Prostate gland (tissue), 2 donors: ENCODE data around the gene TTC19. TPM values are rescaled to one million over a fixed set of nuclear protein-coding genes. Genes with fewer than 3 reads are reported as not detected.

ENCODE experiments used
- DNase-seq: peaks from one replicate; pipeline ENCODE4 v3.0.0-alpha.2; 2019; ENCODE audit warnings: low spot score
- H3K27ac ChIP-seq, 2 donors: fragments of 200-600 bp; sonication (generic); 2 replicates each; pipeline ENCODE4 v1.5.1; 2017 to 2019
- H3K27me3 ChIP-seq: fragments of 200-600 bp; sonication (generic); replicated peaks from 2 replicates; pipeline ENCODE4 v1.5.1; 2019; ENCODE audit not compliant: insufficient read depth
- H3K36me3 ChIP-seq, 2 donors: fragments of 200-600 bp; sonication (generic); 1 replicate in 1 of 2; 2 replicates in 1 of 2; pipeline versions ENCODE4 v1.5.1 to v1.8.1; 2017 to 2019
- H3K4me1 ChIP-seq: fragments of 200-600 bp; sonication (generic); replicated peaks from 2 replicates; pipeline ENCODE4 v1.5.1; 2019
- H3K4me3 ChIP-seq, 2 donors: fragments of 200-600 bp; sonication (generic); 2 replicates each; pipeline ENCODE4 v1.5.1; 2017 to 2019
- H3K9me3 ChIP-seq: fragments of 200-600 bp; sonication (generic); 2 replicates; pipeline ENCODE4 v1.5.1; 2017
- POLR2A ChIP-seq: fragments of 450-650 bp; IDR thresholded peaks from one replicate; pipeline ENCODE4 v1.6.1; 2016; ENCODE audit warnings: antibody characterized with exemption, mild to moderate bottlenecking
- POLR2AphosphoS5 ChIP-seq: sonication (generic); formaldehyde crosslinking; IDR thresholded peaks from one replicate; pipeline ENCODE4 v1.6.1; 2017; ENCODE audit warnings: antibody characterized with exemption
- WGBS: methylation state at CpG from one replicate; pipeline ENCODE4 v1.1.5; 2018; 5-methylcytosine and 5-hydroxymethylcytosine counted together
- intact Hi-C: fragments of 100-400 bp; cut with DNase I; formaldehyde crosslinking; loops from one replicate; pipeline ENCODE4 v1.14.2; 2022
- total RNA-seq, 2 donors: library from RNA; depleted of rRNA; stranded (reverse); fragments of >200 nt; gene quantifications; one replicate each; pipeline ENCODE4 v1.1.0, GENCODE V29; 2016
- TF ChIP-seq, protein P1 (sequence below), 4 experiments: fragments of 200-600 bp in 2 of 4; fragments of 450-650 bp in 2 of 4; sonication (generic) in 2 of 4; IDR thresholded peaks; 1 replicate in 3 of 4; 2 replicates in 1 of 4; pipeline ENCODE4 v1.5.1; 2016 to 2019; ENCODE audit warnings: antibody characterized with exemption in 4 of 4, mild to moderate bottlenecking in 2 of 4, moderate library complexity in 2 of 4

The TTC19 gene
- total RNA-seq, 2 donors from 2014 or later, result 87.9 to 100 TPM

DNA sequence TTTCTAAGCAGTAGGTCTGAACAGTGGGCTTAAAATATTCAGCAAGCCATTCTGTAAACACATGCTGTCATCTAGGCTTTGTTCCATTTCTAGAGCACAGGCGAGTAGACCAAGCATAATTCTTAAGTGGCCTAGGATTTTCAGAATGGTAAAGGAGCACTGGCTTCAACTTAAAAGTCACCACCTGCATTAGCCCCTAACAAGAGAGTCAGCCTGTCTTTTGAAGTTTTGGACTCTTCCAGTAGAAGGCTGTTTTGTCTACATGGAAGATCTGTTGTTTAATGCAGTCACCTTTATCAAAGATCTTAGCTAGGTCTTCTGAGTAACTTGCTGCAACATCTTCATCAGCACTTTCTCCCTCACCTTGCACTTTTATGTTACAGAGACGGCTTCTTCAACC lies 36.6 kb downstream of the TTC19 start:
- WGBS, result 98% methylated on average over 2 of the region's 2 CpGs
- no peaks in the 10 kb centered on the region for H3K27me3 ChIP-seq
- no peak overlapping the region for H3K4me3 ChIP-seq
- no peak overlapping the region for H3K27ac ChIP-seq
- no peaks in the 10 kb centered on the region for H3K4me1 ChIP-seq
- no peaks in the 10 kb centered on the region for H3K9me3 ChIP-seq
- intact Hi-C loops, result no loop called here
- H3K36me3 ChIP-seq, result peaks cover 0 to 6% of the 10 kb centered on the region in 2 donors
- TF ChIP-seq, protein P1, sequence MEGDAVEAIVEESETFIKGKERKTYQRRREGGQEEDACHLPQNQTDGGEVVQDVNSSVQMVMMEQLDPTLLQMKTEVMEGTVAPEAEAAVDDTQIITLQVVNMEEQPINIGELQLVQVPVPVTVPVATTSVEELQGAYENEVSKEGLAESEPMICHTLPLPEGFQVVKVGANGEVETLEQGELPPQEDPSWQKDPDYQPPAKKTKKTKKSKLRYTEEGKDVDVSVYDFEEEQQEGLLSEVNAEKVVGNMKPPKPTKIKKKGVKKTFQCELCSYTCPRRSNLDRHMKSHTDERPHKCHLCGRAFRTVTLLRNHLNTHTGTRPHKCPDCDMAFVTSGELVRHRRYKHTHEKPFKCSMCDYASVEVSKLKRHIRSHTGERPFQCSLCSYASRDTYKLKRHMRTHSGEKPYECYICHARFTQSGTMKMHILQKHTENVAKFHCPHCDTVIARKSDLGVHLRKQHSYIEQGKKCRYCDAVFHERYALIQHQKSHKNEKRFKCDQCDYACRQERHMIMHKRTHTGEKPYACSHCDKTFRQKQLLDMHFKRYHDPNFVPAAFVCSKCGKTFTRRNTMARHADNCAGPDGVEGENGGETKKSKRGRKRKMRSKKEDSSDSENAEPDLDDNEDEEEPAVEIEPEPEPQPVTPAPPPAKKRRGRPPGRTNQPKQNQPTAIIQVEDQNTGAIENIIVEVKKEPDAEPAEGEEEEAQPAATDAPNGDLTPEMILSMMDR (IDR thresholded peaks at IDR 0.05), result no peak
- TF ChIP-seq POLR2A (no peak), POLR2AphosphoS5 (no peak)
- DNase-seq, result no peak

DNA sequence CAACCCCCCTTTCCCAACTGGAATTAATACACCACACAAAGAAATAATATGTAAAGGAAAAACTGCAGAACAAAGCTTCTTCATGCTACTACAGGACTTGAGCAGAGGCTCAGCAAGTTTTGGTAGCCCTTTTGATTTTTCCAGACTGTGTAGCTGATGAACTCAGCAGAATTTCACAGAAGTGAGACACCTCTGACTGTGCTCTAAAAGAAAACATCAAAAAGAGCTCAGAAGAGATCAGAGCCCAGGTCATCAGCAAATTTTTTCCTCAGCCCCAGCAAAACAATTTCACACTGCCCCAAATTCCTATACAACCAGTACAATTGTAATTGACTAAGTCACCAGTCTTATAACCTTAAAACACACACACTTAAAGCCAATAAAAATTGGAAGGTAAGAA lies 38.0 kb downstream of the TTC19 start:
- no peaks in the 10 kb centered on the region for H3K9me3 ChIP-seq
- H3K4me1 ChIP-seq, result no peaks in the 10 kb centered on the region
- H3K27ac ChIP-seq, result no peak overlapping the region
- H3K4me3 ChIP-seq, result no peak overlapping the region
- TF ChIP-seq POLR2AphosphoS5 (no peak), POLR2A (no peak)
- TF ChIP-seq, protein P1 (IDR thresholded peaks at IDR 0.05), result no peak
- H3K27me3 ChIP-seq, result no peaks in the 10 kb centered on the region
- peaks cover 0 to 6% of the 10 kb centered on the region in 2 donors for H3K36me3 ChIP-seq
- intact Hi-C loops, result no loop called here
- DNase-seq, result no peak

DNA sequence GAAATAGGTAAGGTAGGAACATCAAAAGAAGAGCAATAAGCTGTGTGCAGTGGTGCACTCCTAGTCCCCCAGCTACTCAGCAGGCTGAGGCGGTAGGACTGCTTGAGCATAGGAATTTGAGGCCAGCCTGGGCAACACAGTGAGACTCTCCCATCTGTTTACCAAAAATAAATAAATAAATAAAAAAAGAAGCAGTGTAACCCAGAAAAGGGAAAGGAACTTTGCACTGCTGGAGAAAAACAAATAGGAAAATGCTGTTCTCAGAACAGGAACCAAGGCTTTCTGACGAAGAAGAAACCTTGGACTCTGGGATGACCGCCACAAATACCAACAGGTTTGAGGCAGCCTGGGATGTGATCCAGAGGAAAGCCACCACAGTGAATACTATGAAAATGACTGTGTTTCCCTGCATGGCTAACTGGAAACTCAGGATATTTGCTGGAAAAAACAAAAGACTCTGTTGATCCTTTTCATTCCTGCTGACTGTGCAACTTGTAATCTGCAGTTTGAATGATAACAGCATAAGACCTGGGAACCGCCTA lies 41.2 kb downstream of the TTC19 start:
- DNase-seq, result no peak
- Histone ChIP-seq H3K27ac (no peak overlapping the region), H3K36me3 (no peaks in the 10 kb centered on the region)

DNA sequence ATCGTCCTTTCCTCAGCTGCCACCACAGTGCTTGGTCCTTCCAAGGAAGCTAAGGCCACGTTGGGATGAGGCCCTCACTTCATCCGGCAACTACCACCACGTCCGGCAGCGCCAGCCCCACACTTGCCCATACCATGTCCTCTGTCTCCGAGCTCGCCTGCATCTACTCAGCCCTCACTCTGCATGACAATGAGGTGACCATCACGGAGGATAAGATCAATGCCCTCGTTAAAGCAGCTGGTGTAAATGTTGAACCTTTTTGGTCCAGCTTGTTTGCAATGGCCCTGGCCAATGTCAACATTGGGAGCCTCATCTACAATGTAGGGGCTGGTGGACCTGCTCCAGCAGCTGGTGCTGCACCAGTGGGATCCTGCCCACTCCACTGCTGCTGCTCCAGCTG lies 44.9 kb downstream of the TTC19 start:
- Histone ChIP-seq H3K4me1 (no peaks in the 10 kb centered on the region), H3K9me3 (no peaks in the 10 kb centered on the region), H3K36me3 (no peaks in the 10 kb centered on the region), H3K27me3 (no peaks in the 10 kb centered on the region), H3K4me3 (no peak overlapping the region), H3K27ac (no peak overlapping the region)
- intact Hi-C loops, result no loop called here
- DNase-seq, result no peak
- no peak for TF ChIP-seq POLR2AphosphoS5
- 83% methylated on average over 10 of the region's 10 CpGs for WGBS

More for the DNA sequence above, 41.2 kb downstream of the TTC19 start:
- TF ChIP-seq, protein P1 (IDR thresholded peaks at IDR 0.05), result no peak
- no peak for TF ChIP-seq POLR2AphosphoS5
- TF ChIP-seq POLR2A, result no peak
- intact Hi-C loops, result no loop called here
- Histone ChIP-seq H3K4me1 (no peaks in the 10 kb centered on the region), H3K27me3 (no peaks in the 10 kb centered on the region), H3K9me3 (no peaks in the 10 kb centered on the region), H3K4me3 (no peak overlapping the region)
- WGBS, result 78% methylated on average over 4 of the region's 4 CpGs

DNA sequence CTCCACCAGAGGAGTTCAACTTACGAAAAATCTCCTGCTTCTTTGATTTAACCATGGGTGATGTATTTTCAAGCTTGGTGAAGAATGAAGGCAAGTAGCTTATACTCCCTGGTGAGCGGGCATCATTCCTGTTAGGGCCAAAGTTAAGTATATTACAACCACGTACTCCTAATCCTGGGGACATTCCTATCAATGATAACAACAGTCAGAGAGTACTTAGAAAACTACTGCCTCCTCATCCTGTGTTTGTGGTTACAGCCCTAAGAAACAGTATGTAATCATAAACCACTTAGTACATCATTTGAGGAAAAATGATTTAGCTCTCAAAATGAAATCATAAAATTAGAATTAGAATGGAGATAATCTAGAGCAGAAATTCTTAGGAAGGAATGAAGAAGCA lies 47.3 kb downstream of the TTC19 start:
- H3K27me3 ChIP-seq, result no peaks in the 10 kb centered on the region
- no peak overlapping the region for H3K4me3 ChIP-seq
- no peaks in the 10 kb centered on the region for H3K9me3 ChIP-seq
- no peak overlapping the region for H3K27ac ChIP-seq
- no peak for DNase-seq
- intact Hi-C loops, result no loop called here
- TF ChIP-seq, protein P1 (IDR thresholded peaks at IDR 0.05), result no peak
- H3K4me1 ChIP-seq, result no peaks in the 10 kb centered on the region
- H3K36me3 ChIP-seq, result no peaks in the 10 kb centered on the region
- 94% methylated on average over 3 of the region's 3 CpGs for WGBS
